CD4-positive, alpha-beta T cell (primary cell): ENCODE results near the gene BICDL1. TPM values are rescaled to one million over a fixed set of nuclear protein-coding genes. Genes with fewer than 3 reads are reported as not detected.

Experiments used
- ATAC-seq: fragments of 200-7000 bp; cut with Tn5 transposase; one replicate; pipeline ENCODE4 v1.10.0; 2022; ENCODE audit warnings: mild to moderate bottlenecking; ENCODE audit not compliant: poor library complexity
- CTCF ChIA-PET: fragments of 350-600 bp; sonication (Branson Sonifier 250); formaldehyde crosslinking; loops from one replicate; lab custom pipeline; 2021; ENCODE audit warnings: antibody characterized with exemption, inconsistent platforms; lab: Charles Lee
- POLR2A ChIA-PET: fragments of 350-600 bp; sonication (Branson Sonifier 250); formaldehyde crosslinking; loops from one replicate; lab custom pipeline; 2021; ENCODE audit warnings: antibody characterized with exemption, inconsistent platforms; lab: Charles Lee
- DNase-seq, 14 experiments: peaks; one replicate each; pipeline ENCODE4 v3.0.0-alpha.2; 2013 to 2020; ENCODE audit warnings: mixed read lengths in 2 of 14
- H3K27ac ChIP-seq, 2 donors: one replicate each; pipeline versions ENCODE4 v1.5.1 to v1.7.0; 2013; ENCODE audit warnings: low read length in 2 of 2, low read depth in 1 of 2, mild to moderate bottlenecking in 1 of 2
- H3K27me3 ChIP-seq, 2 experiments: 1 replicate in 1 of 2; 2 replicates in 1 of 2; pipeline versions ENCODE4 v1.6.1 to v1.7.0; 2013; ENCODE audit warnings: low read length in 2 of 2, control low read depth in 1 of 2, mild to moderate bottlenecking in 1 of 2, moderate library complexity in 1 of 2; ENCODE audit not compliant: insufficient read depth in 2 of 2, control insufficient read depth in 1 of 2
- H3K36me3 ChIP-seq: one replicate; pipeline ENCODE4 v1.6.1; 2013; ENCODE audit warnings: low read length, control low read depth; ENCODE audit not compliant: insufficient read depth
- H3K4me1 ChIP-seq: one replicate; pipeline ENCODE4 v1.6.1; 2013; ENCODE audit warnings: low read length, control low read depth; ENCODE audit not compliant: insufficient read depth
- H3K4me3 ChIP-seq: one replicate; pipeline ENCODE4 v1.5.1; 2013; ENCODE audit warnings: mild to moderate bottlenecking, low read length, moderate library complexity
- H3K9me3 ChIP-seq, 2 experiments: 1 replicate in 1 of 2; 2 replicates in 1 of 2; pipeline versions ENCODE4 v1.6.1 to v1.7.0; 2013; ENCODE audit warnings: low read length in 2 of 2, mild to moderate bottlenecking in 2 of 2, control low read depth in 1 of 2, moderate library complexity in 1 of 2; ENCODE audit not compliant: control insufficient read depth in 1 of 2, insufficient read depth in 1 of 2
- H3K27ac Mint-ChIP-seq: one replicate; pipeline ENCODE4 v1.8.0; 2020; ENCODE audit warnings: mixed read lengths
- H3K27me3 Mint-ChIP-seq: one replicate; pipeline ENCODE4 v1.8.0; 2021; ENCODE audit warnings: mixed read lengths
- H3K36me3 Mint-ChIP-seq: one replicate; pipeline ENCODE4 v1.8.0; 2021; ENCODE audit warnings: low read depth, mixed read lengths
- H3K4me1 Mint-ChIP-seq: one replicate; pipeline ENCODE4 v1.8.0; 2021; ENCODE audit warnings: low read depth, mixed read lengths
- H3K4me3 Mint-ChIP-seq: one replicate; pipeline ENCODE4 v1.8.0; 2020; ENCODE audit warnings: mild to moderate bottlenecking, mixed read lengths
- H3K9me3 Mint-ChIP-seq: one replicate; pipeline ENCODE4 v1.8.0; 2020; ENCODE audit warnings: mixed read lengths
- CTCF ChIP-seq: fragments of 200-600 bp; IDR thresholded peaks from one replicate; pipeline ENCODE4 v1.8.0; 2022; ENCODE audit warnings: antibody characterized with exemption, mild to moderate bottlenecking
- intact Hi-C, 2 experiments: fragments of 100-400 bp; cut with DNase I in 1 of 2; cut with micrococcal nuclease in 1 of 2; formaldehyde crosslinking; loops; one replicate each; pipeline versions ENCODE4 v1.15.1 to v1.9.0; 2023 to 2025; cut with DNase I, micrococcal nuclease
- total RNA-seq, 174 experiments: library from RNA in 2 of 174; stranded (reverse) in 2 of 174; gene quantifications; one replicate each; pipeline ENCODE4 v1.2.3 and lab custom pipeline; 2021 to 2026

Gene BICDL1
- total RNA-seq, 2 experiments from 2014 or later: 143 to 146 TPM

- intact Hi-C loops: no loop called here
- ChIA-PET CTCF (interaction anchor here (1.1 kb wide), 1 partner anchor 92 kb away, joined by 5 read pairs; the partner anchor contains the start of gene BICDL1), POLR2A (no interaction called here)
- Histone ChIP-seq H3K36me3 (peaks cover 22% of the 10 kb centered on the region), H3K4me1 (peaks cover 20% of the 10 kb centered on the region), H3K27ac (no peak overlapping the region), H3K9me3 (no peaks in the 10 kb centered on the region), H3K27me3 (no peaks in the 10 kb centered on the region), H3K4me3 (no peak overlapping the region)
- H3K4me1 Mint-ChIP-seq: peaks cover 26% of the 10 kb centered on the region
- no peak for ATAC-seq
- H3K27me3 Mint-ChIP-seq: no peaks in the 10 kb centered on the region
- TF ChIP-seq CTCF: no peak
- no peak overlapping the region for H3K4me3 Mint-ChIP-seq
- H3K9me3 Mint-ChIP-seq: no peaks in the 10 kb centered on the region
- peaks cover 66% of the 10 kb centered on the region for H3K36me3 Mint-ChIP-seq
- H3K27ac Mint-ChIP-seq: no peak overlapping the region
- DNase-seq: no peak
Observed at GRCh38 chr12:120081641-120082040, 92.6 kb downstream of the BICDL1 start.

- intact Hi-C loops: loop anchor here (1.0 to 5.0 kb wide), 7 partner anchors 31 to 419 kb away; partner anchors contain the start of genes PRKAB1 (in 1 of the 2) and RAB35 (in 1 of the 2)
- peak overlapping the region; percentile 83 for H3K27ac Mint-ChIP-seq
- H3K4me1 Mint-ChIP-seq: peaks cover 18% of the 10 kb centered on the region
- ChIA-PET CTCF (interaction anchor here (1.0 to 2.3 kb wide), 15 partner anchors 10 to 177 kb away, joined by 3 to 33 read pairs (median 5); partner anchors contain the start of genes BICDL1, RAB35 and RPLP0), POLR2A (interaction anchor here (1.0 to 2.1 kb wide), 10 partner anchors 11 to 206 kb away, joined by 4 to 70 read pairs (median 6); partner anchors contain the start of genes BICDL1, RAB35, RNU4-1 and RNU4-2)
- no peaks in the 10 kb centered on the region for H3K27me3 ChIP-seq
- no peak overlapping the region for H3K27ac ChIP-seq
- H3K36me3 Mint-ChIP-seq: peaks cover 56% of the 10 kb centered on the region
- DNase-seq (no peak), ATAC-seq (no peak)
- H3K4me1 ChIP-seq: peaks cover 14% of the 10 kb centered on the region
- no peaks in the 10 kb centered on the region for H3K27me3 Mint-ChIP-seq
- H3K36me3 ChIP-seq: peaks cover 18% of the 10 kb centered on the region
- no peak overlapping the region for H3K4me3 ChIP-seq
- H3K9me3 Mint-ChIP-seq: no peaks in the 10 kb centered on the region
- no peaks in the 10 kb centered on the region for H3K9me3 ChIP-seq
- peak overlapping the region; percentile 13 for H3K4me3 Mint-ChIP-seq
- no peak for TF ChIP-seq CTCF
Observed at GRCh38 chr12:120085920-120086645, 97.0 kb downstream of the BICDL1 start.

- DNase-seq (peak; percentile 98 to 100 (median 99)), ATAC-seq (peak; percentile 94)
- peak overlapping the region; percentile 83 for H3K27ac Mint-ChIP-seq
- H3K36me3 Mint-ChIP-seq: peaks cover 55% of the 10 kb centered on the region
- no peaks in the 10 kb centered on the region for H3K9me3 ChIP-seq
- CTCF ChIA-PET: interaction anchor here (0.6 to 2.3 kb wide), 35 partner anchors 10 to 416 kb away, joined by 3 to 33 read pairs (median 4); partner anchors contain the start of genes BICDL1, RAB35 and RPLP0
- H3K27ac ChIP-seq: peak overlapping the region; percentile 29 to 69
- POLR2A ChIA-PET: interaction anchor here (0.8 to 2.1 kb wide), 13 partner anchors 12 to 205 kb away, joined by 3 to 70 read pairs (median 6); partner anchors contain the start of genes BICDL1, RAB35, RNU4-1 and RNU4-2
- TF ChIP-seq CTCF: peak; percentile 96
- peak overlapping the region; percentile 80 for H3K4me3 Mint-ChIP-seq
- peaks cover 26% of the 10 kb centered on the region for H3K36me3 ChIP-seq
- H3K4me3 ChIP-seq: peak overlapping the region; percentile 52
- intact Hi-C loops: loop anchor here (1.0 to 5.0 kb wide), 12 partner anchors 29 to 420 kb away; partner anchors contain the start of genes RAB35 (in 2 of the 2) and PRKAB1 (in 1 of the 2)
- no peaks in the 10 kb centered on the region for H3K27me3 ChIP-seq
- no peaks in the 10 kb centered on the region for H3K9me3 Mint-ChIP-seq
- H3K4me1 ChIP-seq: peaks cover 14% of the 10 kb centered on the region
- H3K27me3 Mint-ChIP-seq: no peaks in the 10 kb centered on the region
- peaks cover 18% of the 10 kb centered on the region for H3K4me1 Mint-ChIP-seq
Observed at GRCh38 chr12:120086801-120087621, 98.0 kb downstream of the BICDL1 start.
